K562 (cell line): Measurements from ENCODE around the gene SPECC1L. TPM values are rescaled to one million over a fixed set of nuclear protein-coding genes. Genes with fewer than 3 reads are reported as not detected.
A peak's percentile ranks its signal among the peaks of the same experiment; 100 is the strongest.

ENCODE experiments used
- ARID1B ChIP-seq: fragments of 450-650 bp; IDR thresholded peaks from 2 replicates; pipeline ENCODE4 v1.6.1; 2016; ENCODE audit warnings: antibody characterized with exemption, mild to moderate bottlenecking, inconsistent platforms
- CTBP1 ChIP-seq: fragments of 450-650 bp; IDR thresholded peaks from 2 replicates; pipeline ENCODE4 v1.6.1; 2016; ENCODE audit warnings: borderline replicate concordance
- DNMT1 ChIP-seq: fragments of 450-650 bp; IDR thresholded peaks from 2 replicates; pipeline ENCODE4 v1.6.1; 2016; ENCODE audit warnings: antibody characterized with exemption, mild to moderate bottlenecking
- DPF2 ChIP-seq: fragments of 450-650 bp; IDR thresholded peaks from 2 replicates; pipeline ENCODE4 v1.6.1; 2016
- FOS ChIP-seq: IDR thresholded peaks from 3 replicates; pipeline ENCODE4 v1.6.1; 2011; ENCODE audit not compliant: insufficient read length; ENCODE audit errors: extremely low read depth
- HOMEZ ChIP-seq: fragments of 250-450 bp; sonication (Bioruptor Pico); IDR thresholded peaks from 2 replicates; pipeline ENCODE4 v1.4.0; 2020; ENCODE audit warnings: mild to moderate bottlenecking, moderate library complexity
- LARP7 ChIP-seq: fragments of 450-650 bp; IDR thresholded peaks from 2 replicates; pipeline ENCODE4 v1.6.1; 2016
- MGA ChIP-seq: fragments of 450-650 bp; IDR thresholded peaks from 2 replicates; pipeline ENCODE4 v1.6.1; 2016; ENCODE audit warnings: mild to moderate bottlenecking, moderate library complexity
- POLR2G ChIP-seq: fragments of 200-400 bp; formaldehyde crosslinking; IDR thresholded peaks from 2 replicates; pipeline ENCODE4 v1.6.1; 2017; ENCODE audit warnings: low read depth, mild to moderate bottlenecking, antibody characterized with exemption, low read length, moderate library complexity
- ZNF830 ChIP-seq: fragments of 250-450 bp; sonication (Bioruptor Pico); IDR thresholded peaks from 2 replicates; pipeline ENCODE4 v1.5.0; 2021; ENCODE audit warnings: mild to moderate bottlenecking
- polyA plus RNA-seq, 8 experiments: library from polyadenylated mRNA; depleted of rRNA in 4 of 8; stranded (reverse) in 5 of 8; unstranded in 3 of 8; fragments of >200 nt; fragmentation: Nextera tagmentation in 2 of 8; fragmentation: Illumina TruSeq in 1 of 8; extraction: Ambion mirVana in 2 of 8; extraction: Trizol in 1 of 8; gene quantifications; 2 replicates each; pipeline versions ENCODE4 v1.2.1 to v1.2.3, GENCODE V29; 2011 to 2014; ENCODE audit warnings: inconsistent platforms in 1 of 8, missing spikeins in 1 of 8
- total RNA-seq, 7 experiments: library from RNA; depleted of rRNA in 6 of 7; stranded (reverse); fragments of >200 nt in 6 of 7; fragmentation: Illumina TruSeq in 2 of 7; extraction: Trizol in 2 of 7; gene quantifications; 2 replicates each; pipeline versions ENCODE4 v1.2.1 to v1.2.3, GENCODE V29; 2011 to 2021; ENCODE audit warnings: low replicate concordance in 1 of 7
- TF ChIP-seq, protein P1 (sequence below): fragments of 250-450 bp; sonication (Bioruptor Pico); IDR thresholded peaks from 2 replicates; pipeline ENCODE4 v1.5.0; 2021
- TF ChIP-seq, protein P2 (sequence below), 2 experiments: IDR thresholded peaks in 1 of 2; conservative IDR thresholded peaks in 1 of 2; 2 replicates each; pipeline ENCODE4 v1.6.1; 2016; ENCODE audit warnings: low read depth in 2 of 2, mild to moderate bottlenecking in 1 of 2, missing compliant biosample characterization in 1 of 2, missing genetic modification characterization in 1 of 2, moderate library complexity in 1 of 2

Gene SPECC1L
- total and polyA plus RNA-seq, 9 of the 15 experiments (the other 6 are each of a cell fraction or from before 2014, with no cell fraction given): 1.4 to 27.9 (median 14.5) TPM

DNA sequence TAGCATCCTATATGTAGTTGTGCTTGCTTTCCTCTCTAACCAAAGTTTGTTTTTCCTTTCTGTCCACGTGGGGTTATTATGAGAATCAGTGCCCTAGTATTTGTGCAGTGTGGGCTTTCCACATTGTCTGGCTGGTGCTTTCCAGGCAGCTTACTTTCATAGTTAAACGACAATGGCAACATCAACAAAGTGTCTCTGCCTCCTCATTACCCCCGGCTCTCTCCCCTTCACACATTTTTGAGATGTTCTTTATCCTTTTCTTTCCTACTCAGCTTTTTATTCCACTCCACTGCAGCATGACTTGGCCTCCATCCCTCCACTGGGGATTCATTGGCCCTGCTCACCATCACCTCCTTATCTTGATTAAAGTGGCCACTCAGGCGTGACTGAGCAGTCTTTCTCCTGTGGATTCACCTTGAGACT, 19.1 kb downstream of the SPECC1L start (continued):
- TF ChIP-seq MGA: no peak
- TF ChIP-seq DNMT1: no peak
- no peak for TF ChIP-seq POLR2G
- TF ChIP-seq DPF2: peak; percentile 61
- peak; percentile 76; the same call in 1 of the 2 replicates for TF ChIP-seq CTBP1
- no peak for TF ChIP-seq LARP7
- TF ChIP-seq HOMEZ (CRISPR knock-in tag): no peak
- TF ChIP-seq FOS: no peak
- no peak for TF ChIP-seq ZNF830 (CRISPR knock-in tag)
- 0 out of 2 replicates have a peak, but pooled peaks have one; percentile 13 for TF ChIP-seq ARID1B
- TF ChIP-seq, protein P1, sequence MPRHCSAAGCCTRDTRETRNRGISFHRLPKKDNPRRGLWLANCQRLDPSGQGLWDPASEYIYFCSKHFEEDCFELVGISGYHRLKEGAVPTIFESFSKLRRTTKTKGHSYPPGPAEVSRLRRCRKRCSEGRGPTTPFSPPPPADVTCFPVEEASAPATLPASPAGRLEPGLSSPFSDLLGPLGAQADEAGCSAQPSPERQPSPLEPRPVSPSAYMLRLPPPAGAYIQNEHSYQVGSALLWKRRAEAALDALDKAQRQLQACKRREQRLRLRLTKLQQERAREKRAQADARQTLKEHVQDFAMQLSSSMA: no peak
- TF ChIP-seq, protein P2, sequence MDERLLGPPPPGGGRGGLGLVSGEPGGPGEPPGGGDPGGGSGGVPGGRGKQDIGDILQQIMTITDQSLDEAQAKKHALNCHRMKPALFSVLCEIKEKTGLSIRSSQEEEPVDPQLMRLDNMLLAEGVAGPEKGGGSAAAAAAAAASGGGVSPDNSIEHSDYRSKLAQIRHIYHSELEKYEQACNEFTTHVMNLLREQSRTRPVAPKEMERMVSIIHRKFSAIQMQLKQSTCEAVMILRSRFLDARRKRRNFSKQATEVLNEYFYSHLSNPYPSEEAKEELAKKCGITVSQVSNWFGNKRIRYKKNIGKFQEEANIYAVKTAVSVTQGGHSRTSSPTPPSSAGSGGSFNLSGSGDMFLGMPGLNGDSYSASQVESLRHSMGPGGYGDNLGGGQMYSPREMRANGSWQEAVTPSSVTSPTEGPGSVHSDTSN (CRISPR knock-in tag; IDR thresholded peaks at IDR 0.05; ENCODE audit: low read depth): no peak
- TF ChIP-seq, protein P2 (tag; conservative IDR thresholded peaks at IDR 0.05; ENCODE audit: low read depth): no peak
